Measurements from ENCODE around the gene WDR19. TPM values are rescaled to one million over a fixed set of nuclear protein-coding genes. Genes with fewer than 3 reads are reported as not detected.

The WDR19 gene
- total RNA-seq, 1 experiment from 2014 or later, result 16.0 TPM

DNA sequence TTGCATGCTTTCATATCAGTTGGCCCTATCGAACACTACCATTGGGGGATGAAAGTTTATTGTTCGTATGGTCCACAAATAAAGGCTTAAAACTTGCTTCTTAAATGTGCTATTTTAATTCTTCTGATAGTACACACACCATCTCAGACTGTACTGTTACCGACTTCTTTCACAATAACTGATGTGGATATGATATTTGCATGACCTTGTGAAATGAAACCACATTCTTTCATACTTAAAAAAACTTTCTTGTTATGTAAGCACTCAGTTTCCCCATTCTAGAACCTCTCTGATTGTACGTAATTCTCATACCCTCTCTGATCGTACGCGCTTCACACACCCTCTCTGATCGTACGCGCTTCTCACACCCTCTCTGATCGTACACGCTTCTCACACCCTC, 12.0 kb upstream of the WDR19 start:
- in situ Hi-C loops (cut with HindIII; ENCODE audit: low pct_unique_long_range_greater_than_20kb, low sequenced_read_pairs) (no loop called here), intact Hi-C loops (cut with micrococcal nuclease; ENCODE audit: unreplicated experiment) (no loop called here)
- no TSS peak for BruUV-seq (replicated peaks)
- ATAC-seq (no peak), DNase-seq (ENCODE audit: low read depth, low spot score) (no peak)
- no peaks in the 10 kb centered on the region for H3K4me1 ChIP-seq (ENCODE audit: control insufficient read depth, insufficient read depth, low read length)
- no peaks in the 10 kb centered on the region for H3K36me3 ChIP-seq (ENCODE audit: control insufficient read depth, insufficient read depth, low read length)
- no peak overlapping the region for H3K27ac ChIP-seq (ENCODE audit: low read length)
- TF ChIP-seq, protein P1, sequence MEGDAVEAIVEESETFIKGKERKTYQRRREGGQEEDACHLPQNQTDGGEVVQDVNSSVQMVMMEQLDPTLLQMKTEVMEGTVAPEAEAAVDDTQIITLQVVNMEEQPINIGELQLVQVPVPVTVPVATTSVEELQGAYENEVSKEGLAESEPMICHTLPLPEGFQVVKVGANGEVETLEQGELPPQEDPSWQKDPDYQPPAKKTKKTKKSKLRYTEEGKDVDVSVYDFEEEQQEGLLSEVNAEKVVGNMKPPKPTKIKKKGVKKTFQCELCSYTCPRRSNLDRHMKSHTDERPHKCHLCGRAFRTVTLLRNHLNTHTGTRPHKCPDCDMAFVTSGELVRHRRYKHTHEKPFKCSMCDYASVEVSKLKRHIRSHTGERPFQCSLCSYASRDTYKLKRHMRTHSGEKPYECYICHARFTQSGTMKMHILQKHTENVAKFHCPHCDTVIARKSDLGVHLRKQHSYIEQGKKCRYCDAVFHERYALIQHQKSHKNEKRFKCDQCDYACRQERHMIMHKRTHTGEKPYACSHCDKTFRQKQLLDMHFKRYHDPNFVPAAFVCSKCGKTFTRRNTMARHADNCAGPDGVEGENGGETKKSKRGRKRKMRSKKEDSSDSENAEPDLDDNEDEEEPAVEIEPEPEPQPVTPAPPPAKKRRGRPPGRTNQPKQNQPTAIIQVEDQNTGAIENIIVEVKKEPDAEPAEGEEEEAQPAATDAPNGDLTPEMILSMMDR (IDR thresholded peaks at IDR 0.05), result no peak
- TF ChIP-seq POLR2AphosphoS5 (IDR thresholded peaks at IDR 0.05; ENCODE audit: low read depth, low read length), result no peak
- TF ChIP-seq SIN3A (IDR thresholded peaks at IDR 0.05; ENCODE audit: borderline replicate concordance, insufficient read depth, low read depth, low read length), result no peak
- TF ChIP-seq TCF7L2 (IDR thresholded peaks at IDR 0.05; ENCODE audit: low read depth, low read length), result no peak
- TF ChIP-seq, protein P2, sequence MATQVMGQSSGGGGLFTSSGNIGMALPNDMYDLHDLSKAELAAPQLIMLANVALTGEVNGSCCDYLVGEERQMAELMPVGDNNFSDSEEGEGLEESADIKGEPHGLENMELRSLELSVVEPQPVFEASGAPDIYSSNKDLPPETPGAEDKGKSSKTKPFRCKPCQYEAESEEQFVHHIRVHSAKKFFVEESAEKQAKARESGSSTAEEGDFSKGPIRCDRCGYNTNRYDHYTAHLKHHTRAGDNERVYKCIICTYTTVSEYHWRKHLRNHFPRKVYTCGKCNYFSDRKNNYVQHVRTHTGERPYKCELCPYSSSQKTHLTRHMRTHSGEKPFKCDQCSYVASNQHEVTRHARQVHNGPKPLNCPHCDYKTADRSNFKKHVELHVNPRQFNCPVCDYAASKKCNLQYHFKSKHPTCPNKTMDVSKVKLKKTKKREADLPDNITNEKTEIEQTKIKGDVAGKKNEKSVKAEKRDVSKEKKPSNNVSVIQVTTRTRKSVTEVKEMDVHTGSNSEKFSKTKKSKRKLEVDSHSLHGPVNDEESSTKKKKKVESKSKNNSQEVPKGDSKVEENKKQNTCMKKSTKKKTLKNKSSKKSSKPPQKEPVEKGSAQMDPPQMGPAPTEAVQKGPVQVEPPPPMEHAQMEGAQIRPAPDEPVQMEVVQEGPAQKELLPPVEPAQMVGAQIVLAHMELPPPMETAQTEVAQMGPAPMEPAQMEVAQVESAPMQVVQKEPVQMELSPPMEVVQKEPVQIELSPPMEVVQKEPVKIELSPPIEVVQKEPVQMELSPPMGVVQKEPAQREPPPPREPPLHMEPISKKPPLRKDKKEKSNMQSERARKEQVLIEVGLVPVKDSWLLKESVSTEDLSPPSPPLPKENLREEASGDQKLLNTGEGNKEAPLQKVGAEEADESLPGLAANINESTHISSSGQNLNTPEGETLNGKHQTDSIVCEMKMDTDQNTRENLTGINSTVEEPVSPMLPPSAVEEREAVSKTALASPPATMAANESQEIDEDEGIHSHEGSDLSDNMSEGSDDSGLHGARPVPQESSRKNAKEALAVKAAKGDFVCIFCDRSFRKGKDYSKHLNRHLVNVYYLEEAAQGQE (IDR thresholded peaks at IDR 0.05; ENCODE audit: insufficient read depth in 1 of 2, low read depth in 2 of 2, low read length in 1 of 2), result no peak
- H3K9me3 ChIP-seq (ENCODE audit: control insufficient read depth, insufficient read depth, low read depth, low read length), result no peaks in the 10 kb centered on the region
- ChIA-PET CTCF (no interaction called here), POLR2A (no interaction called here)
- H3K27me3 ChIP-seq (ENCODE audit: control insufficient read depth, insufficient read depth, low read length), result no peaks in the 10 kb centered on the region
- H3K4me3 ChIP-seq (ENCODE audit: low read depth in 2 of 2, low read length in 2 of 2), result no peak overlapping the region

DNA sequence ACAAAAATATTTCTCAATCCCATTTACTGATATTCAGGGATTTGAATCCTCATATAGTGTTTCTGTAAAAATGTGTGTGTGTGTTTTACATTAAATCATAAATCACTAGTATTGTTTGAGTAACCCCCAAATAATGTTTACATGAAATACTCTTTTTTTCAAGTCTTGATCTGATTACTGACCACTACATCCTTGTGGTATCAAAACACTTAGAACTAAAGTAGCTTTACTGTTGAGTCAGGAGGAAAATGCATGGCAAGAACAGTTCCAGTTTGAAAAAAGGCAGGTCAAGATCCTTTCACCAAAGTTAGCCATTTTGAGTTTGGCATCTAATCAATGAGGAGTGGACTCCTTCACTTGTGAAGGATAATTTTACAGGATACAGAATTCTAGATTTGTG, 3.6 kb upstream of the WDR19 start:
- TF ChIP-seq TCF7L2 (IDR thresholded peaks at IDR 0.05; ENCODE audit: low read depth, low read length), result no peak
- TF ChIP-seq, protein P2 (IDR thresholded peaks at IDR 0.05; ENCODE audit: insufficient read depth in 1 of 2, low read depth in 2 of 2, low read length in 1 of 2), result no peak
- TF ChIP-seq POLR2AphosphoS5 (IDR thresholded peaks at IDR 0.05; ENCODE audit: low read depth, low read length), result no peak
- TF ChIP-seq, protein P1 (IDR thresholded peaks at IDR 0.05), result no peak
- TF ChIP-seq SIN3A (IDR thresholded peaks at IDR 0.05; ENCODE audit: borderline replicate concordance, insufficient read depth, low read depth, low read length), result no peak
- no peaks in the 10 kb centered on the region for H3K27me3 ChIP-seq (ENCODE audit: control insufficient read depth, insufficient read depth, low read length)
- no peak overlapping the region for H3K27ac ChIP-seq (ENCODE audit: low read length)
- CTCF ChIA-PET, result no interaction called here
- intact Hi-C loops (cut with micrococcal nuclease; ENCODE audit: unreplicated experiment) (no loop called here), in situ Hi-C loops (cut with HindIII; ENCODE audit: low pct_unique_long_range_greater_than_20kb, low sequenced_read_pairs) (no loop called here)
- peaks cover 5% of the 10 kb centered on the region; the same call in 1 of the 2 replicates for H3K4me1 ChIP-seq (ENCODE audit: control insufficient read depth, insufficient read depth, low read length)
- no TSS peak for BruUV-seq (replicated peaks)
- H3K4me3 ChIP-seq (ENCODE audit: low read depth in 2 of 2, low read length in 2 of 2), result no peak overlapping the region
- DNase-seq (ENCODE audit: low read depth, low spot score), result no peak
- POLR2A ChIA-PET, result interaction anchor here (0.7 kb wide), 1 partner anchor 24 kb away, joined by 3 read pairs; no protein-coding TSS in a partner anchor
- no peaks in the 10 kb centered on the region; the same call in 1 of the 2 replicates for H3K36me3 ChIP-seq (ENCODE audit: control insufficient read depth, insufficient read depth, low read length)
- no peak for ATAC-seq
- no peaks in the 10 kb centered on the region for H3K9me3 ChIP-seq (ENCODE audit: control insufficient read depth, insufficient read depth, low read depth, low read length)
